Liver (tissue), 9 donors: Measurements from ENCODE around the gene BLTP1. TPM values are rescaled to one million over a fixed set of nuclear protein-coding genes. Genes with fewer than 3 reads are reported as not detected.

Experiments
- DNase-seq: peaks from one replicate; pipeline ENCODE4 v3.0.0-alpha.2; 2017; ENCODE audit warnings: low spot score
- H3K27ac ChIP-seq, 2 donors: one replicate each; pipeline ENCODE4 v1.7.0; 2013; ENCODE audit warnings: inconsistent platforms in 2 of 2, low read length in 2 of 2, control low read depth in 1 of 2, low read depth in 1 of 2, mild to moderate bottlenecking in 1 of 2
- H3K27me3 ChIP-seq, 4 donors: one replicate each; pipeline versions ENCODE4 v1.6.1 to v1.7.0; 2013; ENCODE audit warnings: low read length in 3 of 4, inconsistent platforms in 1 of 4, mild to moderate bottlenecking in 1 of 4, moderate library complexity in 1 of 4; ENCODE audit not compliant: control insufficient read depth in 4 of 4, insufficient read depth in 4 of 4
- H3K36me3 ChIP-seq, 4 donors: one replicate each; pipeline versions ENCODE4 v1.6.1 to v1.7.0; 2013; ENCODE audit warnings: low read length in 3 of 4, mild to moderate bottlenecking in 3 of 4, low read depth in 1 of 4, moderate library complexity in 1 of 4; ENCODE audit not compliant: control insufficient read depth in 4 of 4, insufficient read depth in 3 of 4
- H3K4me1 ChIP-seq, 4 donors: one replicate each; pipeline versions ENCODE4 v1.6.1 to v1.7.0; 2013; ENCODE audit warnings: low read length in 3 of 4, mild to moderate bottlenecking in 3 of 4, moderate library complexity in 1 of 4; ENCODE audit not compliant: control insufficient read depth in 4 of 4, insufficient read depth in 4 of 4
- H3K4me3 ChIP-seq, 3 donors: one replicate each; pipeline versions ENCODE4 v1.6.1 to v1.7.0; 2013; ENCODE audit warnings: low read length in 3 of 3, control low read depth in 1 of 3, low read depth in 1 of 3, mild to moderate bottlenecking in 1 of 3
- H3K9ac ChIP-seq, 2 donors: one replicate each; pipeline ENCODE4 v1.7.0; 2013; ENCODE audit warnings: low read length in 2 of 2, mild to moderate bottlenecking in 2 of 2, moderate library complexity in 2 of 2, control low read depth in 1 of 2, low read depth in 1 of 2
- H3K9me3 ChIP-seq, 4 donors: one replicate each; pipeline versions ENCODE4 v1.6.1 to v1.7.0; 2013; ENCODE audit warnings: low read length in 3 of 4; ENCODE audit not compliant: control insufficient read depth in 4 of 4
- CTCF ChIP-seq: fragments of 150-350 bp; IDR thresholded peaks from 2 replicates; pipeline ENCODE4 v1.5.1; 2017; ENCODE audit warnings: improper control_type of control experiment, low read depth, low read length; ENCODE audit not compliant: missing input control
- EGR1 ChIP-seq, 2 donors: IDR thresholded peaks; 2 replicates each; pipeline ENCODE4 v1.6.1; 2016 to 2018; ENCODE audit warnings: antibody characterized with exemption in 2 of 2, low read depth in 2 of 2
- FOXA1 ChIP-seq: IDR thresholded peaks from 2 replicates; pipeline ENCODE4 v1.6.1; 2016; ENCODE audit warnings: antibody characterized with exemption
- FOXA2 ChIP-seq: IDR thresholded peaks from 2 replicates; pipeline ENCODE4 v1.6.1; 2016; ENCODE audit warnings: antibody characterized with exemption
- GABPA ChIP-seq, 2 donors: IDR thresholded peaks in 1 of 2; conservative IDR thresholded peaks in 1 of 2; 2 replicates each; pipeline ENCODE4 v1.6.1; 2016; ENCODE audit warnings: antibody characterized with exemption in 2 of 2, mild to moderate bottlenecking in 1 of 2, moderate library complexity in 1 of 2
- HNF4A ChIP-seq, 2 donors: conservative IDR thresholded peaks; 2 replicates each; pipeline ENCODE4 v1.6.1; 2016; ENCODE audit warnings: antibody characterized with exemption in 2 of 2, mild to moderate bottlenecking in 2 of 2
- HNF4G ChIP-seq: IDR thresholded peaks from 2 replicates; pipeline ENCODE4 v1.6.1; 2016; ENCODE audit warnings: antibody characterized with exemption
- JUND ChIP-seq, 2 donors: IDR thresholded peaks; 2 replicates each; pipeline ENCODE4 v1.6.1; 2016; ENCODE audit warnings: antibody characterized with exemption in 2 of 2
- NR2F2 ChIP-seq: IDR thresholded peaks from 2 replicates; pipeline ENCODE4 v1.6.1; 2016; ENCODE audit warnings: antibody characterized with exemption
- RAD21 ChIP-seq, 2 donors: IDR thresholded peaks; 2 replicates each; pipeline ENCODE4 v1.6.1; 2016; ENCODE audit warnings: antibody characterized with exemption in 2 of 2, mild to moderate bottlenecking in 2 of 2
- REST ChIP-seq: IDR thresholded peaks from 2 replicates; pipeline ENCODE4 v1.6.1; 2016; ENCODE audit warnings: antibody characterized with exemption, mild to moderate bottlenecking
- RXRA ChIP-seq, 2 donors: IDR thresholded peaks; 2 replicates each; pipeline ENCODE4 v1.6.1; 2017 to 2018; ENCODE audit warnings: antibody characterized with exemption in 2 of 2, mild to moderate bottlenecking in 1 of 2
- SP1 ChIP-seq: IDR thresholded peaks from 2 replicates; pipeline ENCODE4 v1.6.1; 2018; ENCODE audit warnings: antibody characterized with exemption, mild to moderate bottlenecking
- TAF1 ChIP-seq: conservative IDR thresholded peaks from 2 replicates; pipeline ENCODE4 v1.6.1; 2016; ENCODE audit warnings: antibody characterized with exemption, mild to moderate bottlenecking
- YY1 ChIP-seq: IDR thresholded peaks from 2 replicates; pipeline ENCODE4 v1.6.1; 2016; ENCODE audit warnings: antibody characterized with exemption, mild to moderate bottlenecking
- ZBTB33 ChIP-seq: IDR thresholded peaks from 2 replicates; pipeline ENCODE4 v1.6.1; 2016; ENCODE audit warnings: antibody characterized with exemption
- WGBS: extraction: QIAGEN DNeasy Blood & Tissue Kit; methylation state at CpG from one replicate; pipeline ENCODE4 v1.1.7; 2013; 5-methylcytosine and 5-hydroxymethylcytosine counted together
- polyA plus RNA-seq, 2 donors: library from polyadenylated mRNA; stranded (reverse) in 1 of 2; unstranded in 1 of 2; fragments of 200-250 nt in 1 of 2; fragments of >200 nt in 1 of 2; fragmentation: Nextera tagmentation in 1 of 2; extraction: Ambion mirVana in 1 of 2; gene quantifications; one replicate each; pipeline versions ENCODE4 v1.2.1 to v1.2.3, GENCODE V29; 2013 to 2015
- total RNA-seq, 2 donors: library from RNA; depleted of rRNA; stranded (reverse); fragments of >200 nt; gene quantifications; one replicate each; pipeline ENCODE4 v1.2.3, GENCODE V29; 2014
- TF ChIP-seq, protein P1 (sequence below): IDR thresholded peaks from 2 replicates; pipeline ENCODE4 v1.6.1; 2016; ENCODE audit warnings: antibody characterized with exemption
- TF ChIP-seq, protein P2 (sequence below): IDR thresholded peaks from 2 replicates; pipeline ENCODE4 v1.6.1; 2016; ENCODE audit warnings: antibody characterized with exemption
- donor health status: healthy.
- donor health status: healthy.
- donor health status: healthy.
- donor health status: healthy.
- donor health status: healthy.

BLTP1 gene
- total and polyA plus RNA-seq, 4 donors = 10.6 to 70.9 (median 25.3) TPM

DNA sequence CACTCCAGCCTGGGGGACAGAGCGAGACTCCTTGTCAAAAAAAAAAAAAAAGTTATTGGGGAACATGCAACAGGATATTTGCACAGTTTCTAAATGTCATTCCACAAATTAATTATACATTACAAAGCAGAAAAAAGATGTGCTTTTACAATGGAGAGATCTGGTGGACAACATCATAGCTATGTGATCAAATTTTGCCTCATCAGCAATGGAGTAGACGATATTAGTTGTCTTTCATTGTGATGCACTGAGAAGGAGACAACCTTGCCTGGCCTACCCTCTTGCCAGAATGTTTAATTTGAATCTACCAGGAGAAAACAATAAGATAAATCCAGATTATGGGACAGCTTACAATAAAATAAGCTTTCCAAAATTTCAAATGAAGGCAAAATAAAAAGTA, 30.5 kb upstream of the BLTP1 start:
- TF ChIP-seq TAF1 (no peak), YY1 (no peak), RXRA (IDR thresholded peaks at IDR 0.05) (no peak)
- Histone ChIP-seq H3K36me3 (no peaks in the 10 kb centered on the region), H3K4me1 (no peaks in the 10 kb centered on the region), H3K27ac (no peak overlapping the region), H3K9me3 (peaks cover 2 to 7% (median 5%) of the 10 kb centered on the region in 4 donors), H3K9ac (no peak overlapping the region), H3K4me3 (no peak overlapping the region), H3K27me3 (no peaks in the 10 kb centered on the region)
- 78% methylated on average over 2 of the region's 2 CpGs for WGBS
- DNase-seq = no peak

- no peaks in the 10 kb centered on the region for H3K4me1 ChIP-seq
- no peaks in the 10 kb centered on the region for H3K36me3 ChIP-seq
- WGBS = 64% methylated on average over 2 of the region's 2 CpGs
- TF ChIP-seq EGR1 (IDR thresholded peaks at IDR 0.05; ENCODE audit: low read depth in 2 of 2) = no peak
- TF ChIP-seq HNF4A (conservative IDR thresholded peaks at IDR 0.05) = no peak
- no peak for TF ChIP-seq HNF4G
- TF ChIP-seq ZBTB33 = no peak
- TF ChIP-seq FOXA2 = no peak
- TF ChIP-seq RAD21 (IDR thresholded peaks at IDR 0.05) = no peak
- TF ChIP-seq YY1 = no peak
- TF ChIP-seq NR2F2 = no peak
- TF ChIP-seq SP1 = no peak
- TF ChIP-seq, protein P1, sequence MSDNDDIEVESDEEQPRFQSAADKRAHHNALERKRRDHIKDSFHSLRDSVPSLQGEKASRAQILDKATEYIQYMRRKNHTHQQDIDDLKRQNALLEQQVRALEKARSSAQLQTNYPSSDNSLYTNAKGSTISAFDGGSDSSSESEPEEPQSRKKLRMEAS = no peak
- TF ChIP-seq FOXA1 = no peak
- no peak for TF ChIP-seq GABPA (IDR thresholded peaks at IDR 0.05 in 1 of 2, conservative IDR thresholded peaks at IDR 0.05 in 1 of 2)
- TF ChIP-seq REST = no peak
- no peak for TF ChIP-seq TAF1
- TF ChIP-seq CTCF = no peak
- no peak for TF ChIP-seq JUND (IDR thresholded peaks at IDR 0.05)
- TF ChIP-seq, protein P2, sequence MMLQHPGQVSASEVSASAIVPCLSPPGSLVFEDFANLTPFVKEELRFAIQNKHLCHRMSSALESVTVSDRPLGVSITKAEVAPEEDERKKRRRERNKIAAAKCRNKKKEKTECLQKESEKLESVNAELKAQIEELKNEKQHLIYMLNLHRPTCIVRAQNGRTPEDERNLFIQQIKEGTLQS = no peak
- TF ChIP-seq RXRA (IDR thresholded peaks at IDR 0.05) = no peak
- H3K4me3 ChIP-seq = no peak overlapping the region
- H3K9ac ChIP-seq = no peak overlapping the region
- no peaks in the 10 kb centered on the region for H3K27me3 ChIP-seq
- peaks cover 2 to 7% (median 5%) of the 10 kb centered on the region in 4 donors for H3K9me3 ChIP-seq
- DNase-seq = no peak
- no peak overlapping the region for H3K27ac ChIP-seq
These were observed 30.0 kb upstream of the BLTP1 start for GRCh38 chr4:122122083-122122482.
